Measurements from ENCODE around the gene TEAD2. TPM values are rescaled to one million over a fixed set of nuclear protein-coding genes. Genes with fewer than 3 reads are reported as not detected.
"Not testable (repeated sequence)": the region's sequence is repeated elsewhere in the genome, so short reads cannot be mapped to it uniquely, and the experiment has no call there.

TEAD2 gene
- total RNA-seq, 2 experiments from 2014 or later, result not detected

GRCh38 chr19:49328741-49329140 is 33.5 kb downstream of the TEAD2 start:
- no peak for ATAC-seq
- H3K4me3 Mint-ChIP-seq, result no peak overlapping the region
- H3K27me3 Mint-ChIP-seq, result no peaks in the 10 kb centered on the region
- peak; percentile 12 for DNase-seq
- H3K9me3 Mint-ChIP-seq (ENCODE audit: low read depth), result no peaks in the 10 kb centered on the region
- H3K27ac Mint-ChIP-seq, result no peak overlapping the region
- CTCF ChIA-PET, result interaction anchor here (1.2 to 1.6 kb wide), 3 partner anchors 13 to 107 kb away, joined by 4 to 5 read pairs (median 5); no protein-coding TSS in a partner anchor
- H3K4me1 Mint-ChIP-seq, result peaks cover 51% of the 10 kb centered on the region
- peaks cover 17% of the 10 kb centered on the region for H3K36me3 Mint-ChIP-seq

- no peaks in the 10 kb centered on the region for H3K9me3 Mint-ChIP-seq (ENCODE audit: low read depth)
- DNase-seq (peak; percentile 71), ATAC-seq (peak; percentile 35)
- H3K36me3 Mint-ChIP-seq, result peaks cover 17% of the 10 kb centered on the region
- no peaks in the 10 kb centered on the region for H3K27me3 Mint-ChIP-seq
- H3K27ac Mint-ChIP-seq, result peak overlapping the region; percentile 42
- H3K4me1 Mint-ChIP-seq, result peaks cover 45% of the 10 kb centered on the region
- no peak overlapping the region for H3K4me3 Mint-ChIP-seq
- CTCF ChIA-PET, result interaction anchor here (0.6 to 1.6 kb wide), 12 partner anchors 9 to 520 kb away, joined by 3 to 9 read pairs (median 4); no protein-coding TSS in a partner anchor
These were observed 34.2 kb downstream of the TEAD2 start for GRCh38 chr19:49327878-49328544.

GRCh38 chr19:49326165-49326704 is 36.0 kb downstream of the TEAD2 start:
- H3K4me3 Mint-ChIP-seq, result no peak overlapping the region
- no peak overlapping the region for H3K27ac Mint-ChIP-seq
- no peaks in the 10 kb centered on the region for H3K9me3 Mint-ChIP-seq (ENCODE audit: low read depth)
- H3K4me1 Mint-ChIP-seq, result peaks cover 32% of the 10 kb centered on the region
- DNase-seq (no peak), ATAC-seq (no peak)
- no peaks in the 10 kb centered on the region for H3K27me3 Mint-ChIP-seq
- peaks cover 22% of the 10 kb centered on the region for H3K36me3 Mint-ChIP-seq
- CTCF ChIA-PET, result interaction anchor here (1.1 to 2.4 kb wide), 3 partner anchors 21 to 100 kb away, joined by 3 to 10 read pairs (median 6); no protein-coding TSS in a partner anchor

- not testable (repeated sequence) for H3K4me3 Mint-ChIP-seq; DNase-seq; H3K9me3 Mint-ChIP-seq (ENCODE audit: low read depth); H3K27ac Mint-ChIP-seq; H3K27me3 Mint-ChIP-seq; ATAC-seq
- CTCF ChIA-PET, result interaction anchor here (1.1 to 2.4 kb wide), 3 partner anchors 21 to 100 kb away, joined by 3 to 10 read pairs (median 6); no protein-coding TSS in a partner anchor
- Mint-ChIP-seq H3K36me3 (peaks cover 19% of the 10 kb centered on the region), H3K4me1 (peaks cover 28% of the 10 kb centered on the region)
These were observed 36.5 kb downstream of the TEAD2 start for GRCh38 chr19:49325756-49326155.

GRCh38 chr19:49324801-49325576 is 37.2 kb downstream of the TEAD2 start, which contains the start of gene SLC6A16:
SLC6A16 (minus strand) TSS chr19:49325191; CDS start chr19:49311347, 13,844 bp downstream.
- no peak within 1 kb of the TSS for H3K4me3 Mint-ChIP-seq
- CTCF ChIA-PET, result interaction anchor here (0.6 to 2.4 kb wide), 3 partner anchors 24 to 120 kb away, joined by 4 to 10 read pairs (median 6); no protein-coding TSS in a partner anchor
- H3K9me3 Mint-ChIP-seq (ENCODE audit: low read depth), result no peaks in the 10 kb centered on the region
- DNase-seq (peak; percentile 36), ATAC-seq (no peak)
- H3K36me3 Mint-ChIP-seq, result peaks cover 18% of the 10 kb centered on the region
- no peaks in the 10 kb centered on the region for H3K27me3 Mint-ChIP-seq
- peaks cover 22% of the 10 kb centered on the region for H3K4me1 Mint-ChIP-seq
- H3K27ac Mint-ChIP-seq, result no peak within 1 kb of the TSS

- CTCF ChIA-PET, result interaction anchor here (1.2 to 1.6 kb wide), 2 partner anchors 17 to 46 kb away, joined by 3 to 12 read pairs; no protein-coding TSS in a partner anchor
- DNase-seq, result no peak
- H3K27ac Mint-ChIP-seq, result no peak overlapping the region
- H3K4me1 Mint-ChIP-seq, result peaks cover 4% of the 10 kb centered on the region
- H3K4me3 Mint-ChIP-seq, result no peak overlapping the region
- ATAC-seq, result no peak
- peaks cover 32% of the 10 kb centered on the region for H3K36me3 Mint-ChIP-seq
- peaks cover 11% of the 10 kb centered on the region for H3K9me3 Mint-ChIP-seq (ENCODE audit: low read depth)
- H3K27me3 Mint-ChIP-seq, result no peaks in the 10 kb centered on the region
These were observed 43.9 kb downstream of the TEAD2 start for GRCh38 chr19:49318296-49318695.

- H3K36me3 Mint-ChIP-seq, result peaks cover 28% of the 10 kb centered on the region
- no peak overlapping the region for H3K27ac Mint-ChIP-seq
- H3K9me3 Mint-ChIP-seq (ENCODE audit: low read depth), result peaks cover 11% of the 10 kb centered on the region
- no peak for ATAC-seq
- CTCF ChIA-PET, result no interaction called here
- no peak overlapping the region for H3K4me3 Mint-ChIP-seq
- no peak for DNase-seq
- H3K27me3 Mint-ChIP-seq, result no peaks in the 10 kb centered on the region
- H3K4me1 Mint-ChIP-seq, result peaks cover 4% of the 10 kb centered on the region
These were observed 45.9 kb downstream of the TEAD2 start for GRCh38 chr19:49316284-49316683.

- Mint-ChIP-seq H3K27ac (no peak overlapping the region), H3K4me3 (no peak overlapping the region), H3K27me3 (no peaks in the 10 kb centered on the region), H3K9me3 (ENCODE audit: low read depth) (peaks cover 11% of the 10 kb centered on the region), H3K4me1 (peaks cover 4% of the 10 kb centered on the region), H3K36me3 (peaks cover 23% of the 10 kb centered on the region)
- no peak for ATAC-seq
- CTCF ChIA-PET, result interaction anchor here (0.6 kb wide), 1 partner anchor 732 kb away, joined by 6 read pairs; no protein-coding TSS in a partner anchor
- DNase-seq, result no peak
These were observed 47.1 kb downstream of the TEAD2 start for GRCh38 chr19:49315111-49315510.

GRCh38 chr19:49309087-49309486 is 53.1 kb downstream of the TEAD2 start:
- no peaks in the 10 kb centered on the region for H3K36me3 Mint-ChIP-seq
- no peak overlapping the region for H3K4me3 Mint-ChIP-seq
- H3K27ac Mint-ChIP-seq, result no peak overlapping the region

GRCh38 chr19:49306734-49307133 is 55.5 kb downstream of the TEAD2 start:
- H3K4me1 Mint-ChIP-seq; H3K27me3 Mint-ChIP-seq; ATAC-seq; H3K4me3 Mint-ChIP-seq; H3K27ac Mint-ChIP-seq; H3K36me3 Mint-ChIP-seq; H3K9me3 Mint-ChIP-seq (ENCODE audit: low read depth); DNase-seq: not testable (repeated sequence)
- CTCF ChIA-PET, result interaction anchor here (0.6 to 1.2 kb wide), 4 partner anchors 23 to 121 kb away, joined by 3 to 4 read pairs (median 3); no protein-coding TSS in a partner anchor

More at GRCh38 chr19:49309087-49309486, 53.1 kb downstream of the TEAD2 start:
- CTCF ChIA-PET, result interaction anchor here (1.5 kb wide), 1 partner anchor 10 kb away, joined by 3 read pairs; no protein-coding TSS in a partner anchor
- Mint-ChIP-seq H3K9me3 (ENCODE audit: low read depth) (no peaks in the 10 kb centered on the region), H3K27me3 (no peaks in the 10 kb centered on the region), H3K4me1 (no peaks in the 10 kb centered on the region)
- ATAC-seq (no peak), DNase-seq (no peak)

GRCh38 chr19:49301866-49302252 is 60.4 kb downstream of the TEAD2 start:
- H3K36me3 Mint-ChIP-seq, result no peaks in the 10 kb centered on the region
- no peaks in the 10 kb centered on the region for H3K9me3 Mint-ChIP-seq (ENCODE audit: low read depth)
- peaks cover 11% of the 10 kb centered on the region for H3K27me3 Mint-ChIP-seq
- CTCF ChIA-PET, result interaction anchor here (0.6 to 2.5 kb wide), 24 partner anchors 10 to 308 kb away, joined by 3 to 12 read pairs (median 4); partner anchors contain the start of genes ALDH16A1, RUVBL2 and SLC6A16
- H3K4me1 Mint-ChIP-seq, result no peaks in the 10 kb centered on the region
- DNase-seq, result no peak
- no peak overlapping the region for H3K4me3 Mint-ChIP-seq
- no peak for ATAC-seq
- H3K27ac Mint-ChIP-seq, result no peak overlapping the region

GRCh38 chr19:49301165-49301865 is 60.9 kb downstream of the TEAD2 start:
- ATAC-seq (peak; percentile 100), DNase-seq (peak; percentile 87)
- Mint-ChIP-seq H3K4me1 (no peaks in the 10 kb centered on the region), H3K9me3 (ENCODE audit: low read depth) (no peaks in the 10 kb centered on the region), H3K36me3 (no peaks in the 10 kb centered on the region), H3K27me3 (peaks cover 11% of the 10 kb centered on the region), H3K4me3 (no peak overlapping the region), H3K27ac (no peak overlapping the region)
- CTCF ChIA-PET, result interaction anchor here (0.6 to 2.5 kb wide), 29 partner anchors 9 to 470 kb away, joined by 3 to 12 read pairs (median 4); partner anchors contain the start of genes ALDH16A1, RUVBL2 and SLC6A16
